Measurements from ENCODE around the gene PFKFB4. TPM values are rescaled to one million over a fixed set of nuclear protein-coding genes. Genes with fewer than 3 reads are reported as not detected.

PFKFB4 gene
- total RNA-seq = 1 to 10 TPM in 3 of 4 donors, under 1 TPM in 1; 0.95 to 4.1 (median 1.6) TPM
- 1 to 10 TPM in 1 of 3 donors, under 1 TPM in 2; 0.25 to 2.1 (median 0.59) TPM for polyA plus RNA-seq
- long read RNA-seq, donor 1, partial matches to known transcripts = 0 of 2 reads
- long read RNA-seq, donor 1, other reads (novel, unspliced or antisense) = 1 of 2 reads
- long read RNA-seq, donor 2, partial matches to known transcripts = 1 of 1 reads
- long read RNA-seq, donor 2, other reads (novel, unspliced or antisense) = 0 of 1 reads

DNA sequence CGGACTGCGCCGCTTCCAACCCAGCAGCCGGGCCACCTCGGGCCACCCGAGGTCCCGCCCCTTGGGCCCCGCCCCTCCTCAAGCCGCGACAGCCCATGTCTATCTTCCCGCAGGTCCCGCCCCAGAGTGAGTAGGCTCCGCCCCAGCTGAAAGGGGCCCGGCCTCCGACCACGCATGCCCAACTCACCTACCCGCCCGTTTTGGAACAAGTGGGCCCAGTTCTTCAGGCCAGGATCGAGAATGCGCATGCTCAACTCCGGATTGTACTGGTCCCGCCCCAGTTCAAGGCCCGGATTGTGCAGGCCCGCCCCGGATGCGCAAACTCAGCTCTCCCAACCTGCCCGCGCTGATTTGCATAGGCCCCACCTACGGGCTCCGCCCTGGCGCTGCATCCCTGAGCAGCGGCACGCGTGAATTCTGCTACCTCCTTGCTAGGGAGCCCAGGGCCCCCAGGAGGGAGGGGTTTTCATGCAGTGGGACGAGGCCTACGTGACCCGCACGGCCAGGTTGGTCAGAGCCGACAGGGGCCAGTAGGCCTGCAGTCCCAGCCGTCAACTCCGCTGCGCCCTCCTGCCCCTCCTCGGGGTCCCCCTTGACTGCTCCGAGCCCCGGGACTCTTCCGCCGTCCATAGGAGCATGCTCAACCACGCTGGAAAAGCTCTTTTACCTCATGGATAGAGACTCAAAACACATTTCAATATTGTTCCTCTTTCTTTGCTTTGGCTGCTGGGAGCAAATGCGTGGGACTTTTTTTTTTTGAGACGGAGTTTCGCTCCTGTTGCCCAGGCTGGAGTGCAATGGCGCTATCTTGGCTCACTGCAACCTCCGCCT lies at the start of gene PFKFB4:
Gene PFKFB4, minus strand, starts transcription at position 8 of the 831 bp plus-strand sequence. CDS start 26 bp downstream, outside the sequence.
- WGBS, 3 donors = 1 to 2% (median 1%) methylated on average over 46 to 53 of the region's 53 CpGs
- TF ChIP-seq, protein P1, sequence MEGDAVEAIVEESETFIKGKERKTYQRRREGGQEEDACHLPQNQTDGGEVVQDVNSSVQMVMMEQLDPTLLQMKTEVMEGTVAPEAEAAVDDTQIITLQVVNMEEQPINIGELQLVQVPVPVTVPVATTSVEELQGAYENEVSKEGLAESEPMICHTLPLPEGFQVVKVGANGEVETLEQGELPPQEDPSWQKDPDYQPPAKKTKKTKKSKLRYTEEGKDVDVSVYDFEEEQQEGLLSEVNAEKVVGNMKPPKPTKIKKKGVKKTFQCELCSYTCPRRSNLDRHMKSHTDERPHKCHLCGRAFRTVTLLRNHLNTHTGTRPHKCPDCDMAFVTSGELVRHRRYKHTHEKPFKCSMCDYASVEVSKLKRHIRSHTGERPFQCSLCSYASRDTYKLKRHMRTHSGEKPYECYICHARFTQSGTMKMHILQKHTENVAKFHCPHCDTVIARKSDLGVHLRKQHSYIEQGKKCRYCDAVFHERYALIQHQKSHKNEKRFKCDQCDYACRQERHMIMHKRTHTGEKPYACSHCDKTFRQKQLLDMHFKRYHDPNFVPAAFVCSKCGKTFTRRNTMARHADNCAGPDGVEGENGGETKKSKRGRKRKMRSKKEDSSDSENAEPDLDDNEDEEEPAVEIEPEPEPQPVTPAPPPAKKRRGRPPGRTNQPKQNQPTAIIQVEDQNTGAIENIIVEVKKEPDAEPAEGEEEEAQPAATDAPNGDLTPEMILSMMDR (IDR thresholded peaks at IDR 0.05) = no peak
- DNase-seq (peak; percentile 98 to 100), ATAC-seq (peak; percentile 89 to 92 (median 90))
- Histone ChIP-seq H3K36me3 (ENCODE audit: insufficient read depth in 1 of 2, low read depth in 1 of 2) (no peaks in the 10 kb centered on the region), H3K4me1 (peaks cover 33% of the 10 kb centered on the region), H3K9me3 (no peaks in the 10 kb centered on the region), H3K4me3 (peak within 1 kb of the TSS; percentile 70), H3K27me3 (ENCODE audit: insufficient read depth in 3 of 3, low read length in 2 of 3) (no peaks in the 10 kb centered on the region), H3K27ac (peak within 1 kb of the TSS; percentile 68)
- intact Hi-C loops (cut with DNase I) = no loop called here

DNA sequence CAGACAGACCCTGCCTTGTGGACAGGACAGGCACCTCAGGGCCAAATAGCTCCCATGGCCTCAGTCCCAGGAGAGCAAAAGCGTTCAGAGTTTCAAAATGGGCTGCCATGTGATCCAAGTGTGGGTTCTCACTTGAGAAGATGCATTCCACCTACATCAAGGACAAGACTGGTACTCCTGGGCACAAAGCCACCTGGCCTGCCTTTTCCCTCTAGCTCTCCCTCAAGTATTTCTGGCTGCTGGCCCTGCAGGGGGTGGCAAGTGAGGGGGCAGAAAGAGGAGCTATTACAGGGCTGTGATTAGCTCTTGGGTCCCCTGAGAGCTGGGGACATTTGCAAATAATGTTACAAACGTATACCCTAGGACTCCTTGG lies 45.0 kb upstream of the PFKFB4 start:
- WGBS, 3 donors = 16 to 38% (median 22%) methylated on average over 2 of the region's 2 CpGs
- peaks cover 31 to 81% of the 10 kb centered on the region in 2 donors for H3K36me3 ChIP-seq (ENCODE audit: insufficient read depth in 1 of 2, low read depth in 1 of 2)
- H3K27ac ChIP-seq = peak overlapping the region; percentile 94

DNA sequence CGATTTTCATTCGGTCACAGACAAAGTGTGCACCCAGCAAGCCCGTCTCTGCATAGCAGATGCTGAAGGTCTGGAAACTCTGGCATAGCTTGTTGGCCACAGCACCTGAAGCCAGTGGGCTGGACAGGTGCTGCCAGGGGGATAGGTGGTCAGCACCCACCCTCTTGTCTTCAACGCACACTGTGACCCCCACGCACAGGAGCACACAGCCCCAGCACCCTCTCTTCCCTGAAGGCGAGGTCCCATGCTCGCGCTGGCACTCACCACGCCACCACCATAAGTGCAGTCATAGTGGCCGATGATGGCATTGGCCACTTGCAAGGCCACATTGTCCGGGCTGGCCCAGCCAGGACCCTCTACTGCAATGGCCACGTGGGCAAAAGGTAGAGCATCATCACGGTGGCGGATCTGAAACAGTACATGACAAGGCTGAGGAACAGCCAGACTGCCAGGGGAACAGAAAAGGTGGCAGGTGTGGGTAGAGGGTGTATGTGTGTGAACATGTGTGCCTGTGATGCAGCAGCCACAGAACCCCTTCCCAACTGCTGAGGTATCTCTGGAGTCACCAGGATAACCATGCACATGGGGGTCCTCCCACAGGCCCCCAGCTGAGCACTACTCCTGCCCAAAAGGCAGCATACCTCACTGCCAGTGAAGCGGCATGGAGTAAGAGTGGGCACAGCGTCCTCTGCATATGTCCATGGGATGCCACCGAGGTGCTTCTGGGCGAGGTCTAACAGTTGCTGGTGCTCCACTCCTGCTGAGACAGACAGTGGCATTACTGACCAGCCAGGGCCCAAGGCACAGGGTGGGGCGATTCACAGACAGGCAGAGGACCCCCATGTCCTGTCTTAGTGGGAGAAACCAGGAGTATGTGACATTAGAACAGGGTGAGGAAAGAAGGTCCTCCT lies 44.4 kb upstream of the PFKFB4 start:
- H3K27me3 ChIP-seq (ENCODE audit: insufficient read depth in 3 of 3, low read length in 2 of 3) = no peaks in the 10 kb centered on the region
- TF ChIP-seq, protein P1 (IDR thresholded peaks at IDR 0.05) = no peak
- intact Hi-C loops (cut with DNase I) = no loop called here
- peak overlapping the region; percentile 94 for H3K27ac ChIP-seq
- H3K4me1 ChIP-seq = peaks cover 67% of the 10 kb centered on the region
- DNase-seq = no peak
- 84 to 92% (median 88%) methylated on average over 19 of the region's 19 CpGs for WGBS, 3 donors
- peak in 1 of 4 donors; percentile 4 for ATAC-seq
- no peaks in the 10 kb centered on the region for H3K9me3 ChIP-seq
- peaks cover 31 to 75% of the 10 kb centered on the region in 2 donors for H3K36me3 ChIP-seq (ENCODE audit: insufficient read depth in 1 of 2, low read depth in 1 of 2)
- H3K4me3 ChIP-seq = peak overlapping the region; percentile 25

More for the DNA sequence above, 45.0 kb upstream of the PFKFB4 start:
- peak; percentile 80 to 92 for DNase-seq
- intact Hi-C loops (cut with DNase I) = no loop called here
- Histone ChIP-seq H3K27me3 (ENCODE audit: insufficient read depth in 3 of 3, low read length in 2 of 3) (no peaks in the 10 kb centered on the region), H3K4me1 (peaks cover 62% of the 10 kb centered on the region), H3K4me3 (peak overlapping the region; percentile 25), H3K9me3 (no peaks in the 10 kb centered on the region)
- TF ChIP-seq, protein P1 (IDR thresholded peaks at IDR 0.05) = no peak
- ATAC-seq = peak; percentile 63 to 74 (median 66)

DNA sequence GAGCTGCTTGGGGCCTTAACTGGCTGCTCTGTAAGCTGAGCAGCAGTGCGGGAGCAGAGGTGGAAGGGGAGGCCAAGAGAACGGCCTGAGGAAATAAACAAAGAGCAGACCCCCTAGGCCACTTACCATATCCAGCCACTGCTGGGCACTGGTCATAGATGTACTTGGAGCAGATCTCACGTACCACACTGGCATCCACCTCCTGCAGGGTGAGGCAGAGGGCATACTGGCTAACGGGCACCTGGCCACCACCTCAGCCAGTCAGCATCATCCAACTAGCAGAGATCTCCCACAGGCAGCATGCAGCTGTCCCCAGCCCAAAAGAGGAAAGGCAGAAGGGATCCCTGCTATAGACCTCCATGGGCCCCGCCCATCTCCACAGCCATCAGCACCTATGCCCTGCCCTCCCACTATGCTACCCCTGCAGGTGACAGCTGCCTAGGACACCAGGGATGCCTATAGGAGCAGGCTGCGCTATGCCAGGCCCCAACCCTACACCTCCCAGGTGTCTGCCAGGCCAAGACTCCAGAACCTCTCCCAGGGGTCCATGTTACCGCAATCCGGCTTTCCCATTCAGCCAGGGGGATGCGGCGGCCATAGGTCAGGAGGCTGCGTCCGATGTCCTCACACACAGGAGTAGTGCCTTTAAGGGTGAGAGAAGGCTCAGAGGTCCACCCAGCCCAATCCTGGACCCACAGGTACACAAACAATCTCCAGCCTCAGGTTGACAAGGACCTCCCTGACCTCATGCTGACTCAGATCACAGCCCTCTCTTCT lies 43.1 kb upstream of the PFKFB4 start:
- Histone ChIP-seq H3K4me3 (peak overlapping the region; percentile 2), H3K27me3 (ENCODE audit: insufficient read depth in 3 of 3, low read length in 2 of 3) (no peaks in the 10 kb centered on the region), H3K36me3 (ENCODE audit: insufficient read depth in 1 of 2, low read depth in 1 of 2) (peaks cover 29 to 62% of the 10 kb centered on the region in 2 donors), H3K9me3 (no peaks in the 10 kb centered on the region), H3K27ac (peak overlapping the region; percentile 94), H3K4me1 (peaks cover 71% of the 10 kb centered on the region)
- 75 to 80% (median 78%) methylated on average over 12 of the region's 12 CpGs for WGBS, 3 donors
- TF ChIP-seq, protein P1 (IDR thresholded peaks at IDR 0.05) = no peak
- peak in 1 of 4 donors; percentile 16 for ATAC-seq
- peak in 1 of 2 donors; percentile 45 for DNase-seq
- intact Hi-C loops (cut with DNase I) = no loop called here

All from psoas muscle (tissue), 8 donors.